ENCODE results near the gene MCF2L2.

GRCh38 chr3:183437061-183437460 is 8.6 kb upstream of the MCF2L2 start:
- TF ChIP-seq CTCF (conservative IDR thresholded peaks at IDR 0.05 in 1 of 2, IDR thresholded peaks at IDR 0.05 in 1 of 2; ENCODE audit: extremely low read depth in 1 of 2, insufficient read depth in 1 of 2, low read depth in 1 of 2, low read length in 2 of 2): no peak
- no peak for TF ChIP-seq EZH2 (IDR thresholded peaks at IDR 0.05; ENCODE audit: borderline replicate concordance, low read length)
